Neural progenitor cell (in vitro differentiated cells): Measurements from ENCODE around the gene SLC7A6OS.

Experiments
- CTCF ChIP-seq: fragments of 200-600 bp; sonication (generic); IDR thresholded peaks from 2 replicates; pipeline ENCODE4 v1.5.1; 2017; ENCODE audit warnings: antibody characterized with exemption, mild to moderate bottlenecking
- EZH2 ChIP-seq: fragments of 200-600 bp; sonication (generic); IDR thresholded peaks from 2 replicates; pipeline ENCODE4 v1.6.1; 2017; ENCODE audit warnings: antibody characterized with exemption, mild to moderate bottlenecking, moderate library complexity

GRCh38 chr16:68356919-68357286, 46.2 kb upstream of the SLC7A6OS start:
- TF ChIP-seq CTCF: no peak
- TF ChIP-seq EZH2: no peak
